Dedifferentiated amniotic fluid mesenchymal stem cell (primary cell): ENCODE measurements around the gene CSRP1.
"Not testable (repeated sequence)": the region's sequence is repeated elsewhere in the genome, so short reads cannot be mapped to it uniquely, and the experiment has no call there.

Experiments used
- DNase-seq: peaks from one replicate; pipeline ENCODE4 v3.0.0-alpha.2; 2016; ENCODE audit errors: extremely low spot score

Gene CSRP1

GRCh38 chr1:201506557-201507359 lies at the start of gene CSRP1:
Gene CSRP1 (minus strand): TSS chr1:201507123. CDS start chr1:201496303, 10,820 bp downstream.
- DNase-seq = peak; percentile 67

GRCh38 chr1:201555593-201555945 lies 48.6 kb upstream of the CSRP1 start:
- DNase-seq = no peak

- DNase-seq = no peak
Measured at GRCh38 chr1:201554789-201555592, 48.1 kb upstream of the CSRP1 start.

- DNase-seq = no peak
Measured at GRCh38 chr1:201554190-201554600, 47.3 kb upstream of the CSRP1 start.

GRCh38 chr1:201553496-201554189 lies 46.7 kb upstream of the CSRP1 start:
- no peak for DNase-seq

GRCh38 chr1:201552941-201553351 lies 46.0 kb upstream of the CSRP1 start:
- DNase-seq = no peak

- no peak for DNase-seq
Measured at GRCh38 chr1:201551877-201552731, 45.2 kb upstream of the CSRP1 start.

- DNase-seq = no peak
Measured at GRCh38 chr1:201551096-201551495, 44.2 kb upstream of the CSRP1 start.

- DNase-seq = not testable (repeated sequence)
Measured at GRCh38 chr1:201549522-201549921, 42.6 kb upstream of the CSRP1 start.

- DNase-seq = no peak
Measured at GRCh38 chr1:201545851-201546492, 39.0 kb upstream of the CSRP1 start.

GRCh38 chr1:201544710-201545109 lies 37.8 kb upstream of the CSRP1 start:
- no peak for DNase-seq

GRCh38 chr1:201543871-201544642 lies 37.1 kb upstream of the CSRP1 start:
- no peak for DNase-seq

- DNase-seq = no peak
Measured at GRCh38 chr1:201542309-201543035, 35.5 kb upstream of the CSRP1 start.

GRCh38 chr1:201540846-201541735 lies 34.2 kb upstream of the CSRP1 start:
- DNase-seq = no peak

GRCh38 chr1:201539561-201540431 lies 32.9 kb upstream of the CSRP1 start:
- no peak for DNase-seq

- DNase-seq = peak; percentile 49
Measured at GRCh38 chr1:201538612-201539551, 32.0 kb upstream of the CSRP1 start, which contains the start of gene NAV1. Gene NAV1 (plus strand): TSS chr1:201539127. CDS start chr1:201622885, 83,758 bp downstream.
